ENCODE data around the gene NTF3. TPM values are rescaled to one million over a fixed set of nuclear protein-coding genes. Genes with fewer than 3 reads are reported as not detected.

The NTF3 gene
- total and polyA plus RNA-seq, 10 donors, result 0.72 to 5.8 (median 2.7) TPM; not detected in 1

DNA sequence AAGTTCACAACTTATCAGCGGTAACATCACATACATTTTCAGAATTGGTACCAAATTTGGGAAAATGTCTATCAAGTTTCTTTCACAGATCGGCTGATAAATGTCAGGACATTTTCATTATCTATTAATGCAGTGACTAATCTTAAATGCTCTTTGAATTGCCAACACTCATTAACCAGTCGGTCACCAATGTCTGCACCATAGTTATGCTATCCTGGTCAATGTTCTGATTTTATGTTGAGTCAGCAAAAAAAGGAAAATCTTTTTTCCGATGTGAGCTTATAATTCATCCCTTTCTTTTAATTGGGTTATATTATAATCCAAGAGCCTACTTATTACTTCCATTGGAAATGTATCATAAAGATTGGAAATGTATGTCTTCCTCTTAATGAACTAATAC, 77.2 kb downstream of the NTF3 start:
- no peak for DNase-seq
- intact Hi-C loops (cut with DNase I; ENCODE audit: low total_unique reads), result no loop called here
- no peak overlapping the region for H3K4me3 ChIP-seq
- no peaks in the 10 kb centered on the region for H3K36me3 ChIP-seq
- no peaks in the 10 kb centered on the region for H3K9me3 ChIP-seq
- H3K27ac ChIP-seq, result no peak overlapping the region
- H3K4me1 ChIP-seq, result peaks cover 0 to 32% (median 20%) of the 10 kb centered on the region in 6 donors
- TF ChIP-seq POLR2AphosphoS5 (IDR thresholded peaks at IDR 0.05) (no peak), CTCF (IDR thresholded peaks at IDR 0.05 in 8 of 11, conservative IDR thresholded peaks at IDR 0.05 in 3 of 11) (no peak), POLR2A (IDR thresholded peaks at IDR 0.05) (no peak)
- WGBS, 5 donors, result 94 to 97% (median 95%) methylated on average over 4 of the region's 4 CpGs
- peaks cover 0 to 17% (median 0%) of the 10 kb centered on the region in 7 donors for H3K27me3 ChIP-seq (replicated peaks in 1 of 7)

GRCh38 chr12:5509557-5509956, 77.6 kb downstream of the NTF3 start:
- no peaks in the 10 kb centered on the region for H3K36me3 ChIP-seq
- WGBS, 5 donors, result 84 to 94% (median 84%) methylated on average over 7 of the region's 7 CpGs
- no peak for TF ChIP-seq POLR2AphosphoS5 (IDR thresholded peaks at IDR 0.05)
- no peak for TF ChIP-seq POLR2A (IDR thresholded peaks at IDR 0.05)
- no peak for TF ChIP-seq CTCF (IDR thresholded peaks at IDR 0.05 in 8 of 11, conservative IDR thresholded peaks at IDR 0.05 in 3 of 11)
- no peaks in the 10 kb centered on the region for H3K9me3 ChIP-seq
- DNase-seq, result no peak
- H3K27ac ChIP-seq, result no peak overlapping the region
- no peak overlapping the region for H3K4me3 ChIP-seq
- intact Hi-C loops (cut with DNase I; ENCODE audit: low total_unique reads), result no loop called here
- H3K27me3 ChIP-seq (replicated peaks in 1 of 7), result peaks cover 0 to 17% (median 0%) of the 10 kb centered on the region in 7 donors
- H3K4me1 ChIP-seq, result peaks cover 0 to 32% (median 20%) of the 10 kb centered on the region in 6 donors

GRCh38 chr12:5510251-5510805, 78.4 kb downstream of the NTF3 start:
- no peak for DNase-seq
- 67 to 79% (median 72%) methylated on average over 9 of the region's 9 CpGs for WGBS, 5 donors
- H3K4me1 ChIP-seq, result peaks cover 0 to 32% (median 20%) of the 10 kb centered on the region in 6 donors
- peaks cover 0 to 17% (median 0%) of the 10 kb centered on the region in 7 donors for H3K27me3 ChIP-seq (replicated peaks in 1 of 7)
- H3K27ac ChIP-seq, result no peak overlapping the region
- no peaks in the 10 kb centered on the region for H3K9me3 ChIP-seq
- no peak overlapping the region for H3K4me3 ChIP-seq
- no peaks in the 10 kb centered on the region for H3K36me3 ChIP-seq
- no peak for TF ChIP-seq POLR2A (IDR thresholded peaks at IDR 0.05)
- intact Hi-C loops (cut with DNase I; ENCODE audit: low total_unique reads), result no loop called here

DNA sequence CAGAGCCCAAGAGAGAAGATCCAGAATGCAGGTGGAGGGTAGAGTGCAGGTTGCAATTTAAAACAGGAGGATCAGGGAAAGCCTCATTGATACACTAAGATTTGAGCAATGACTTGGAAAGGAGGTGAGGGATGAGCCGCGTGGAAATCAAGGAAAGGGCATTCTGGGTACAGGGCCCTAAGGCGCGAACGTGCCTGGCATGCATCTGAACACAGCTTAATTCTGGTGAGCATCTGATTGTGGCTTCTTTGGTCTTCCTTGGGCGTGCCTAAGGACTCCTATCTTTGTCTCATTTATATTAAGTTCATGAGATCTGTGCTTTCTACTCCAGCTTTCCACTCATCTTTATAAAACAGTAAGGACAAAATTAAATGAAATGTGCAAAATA, 79.3 kb downstream of the NTF3 start:
- no peaks in the 10 kb centered on the region for H3K36me3 ChIP-seq
- TF ChIP-seq POLR2AphosphoS5 (IDR thresholded peaks at IDR 0.05), result no peak
- TF ChIP-seq CTCF (IDR thresholded peaks at IDR 0.05 in 8 of 11, conservative IDR thresholded peaks at IDR 0.05 in 3 of 11), result no peak
- TF ChIP-seq POLR2A (IDR thresholded peaks at IDR 0.05), result no peak
- no peak overlapping the region for H3K4me3 ChIP-seq
- intact Hi-C loops (cut with DNase I; ENCODE audit: low total_unique reads), result no loop called here
- 41 to 64% (median 57%) methylated on average over 6 of the region's 6 CpGs for WGBS, 5 donors
- no peak for DNase-seq
- H3K9me3 ChIP-seq, result no peaks in the 10 kb centered on the region
- peaks cover 0 to 32% (median 20%) of the 10 kb centered on the region in 6 donors for H3K4me1 ChIP-seq
- H3K27ac ChIP-seq, result no peak overlapping the region
- peaks cover 0 to 17% (median 0%) of the 10 kb centered on the region in 7 donors for H3K27me3 ChIP-seq (replicated peaks in 1 of 7)

Data from spleen (tissue), 11 donors.